Osteoblast (primary cell): ENCODE data around the gene REV3L. TPM values are rescaled to one million over a fixed set of nuclear protein-coding genes. Genes with fewer than 3 reads are reported as not detected.

Experiments
- DNase-seq: peaks from one replicate; pipeline ENCODE4 v3.0.0; 2011; ENCODE audit warnings: low spot score, mixed read lengths; ENCODE audit not compliant: insufficient read length; ENCODE audit errors: missing footprints
- H2AFZ ChIP-seq: 2 replicates; pipeline ENCODE4 v1.6.0; 2011; ENCODE audit warnings: mild to moderate bottlenecking, low read length
- H3K27ac ChIP-seq: 2 replicates; pipeline ENCODE4 v1.5.1; 2011; ENCODE audit warnings: mild to moderate bottlenecking, low read depth, low read length, moderate library complexity
- H3K27me3 ChIP-seq: 2 replicates; pipeline ENCODE4 v1.6.0; 2012; ENCODE audit warnings: mild to moderate bottlenecking, control low read depth, inconsistent platforms, low read length, moderate library complexity; ENCODE audit not compliant: insufficient read depth
- H3K36me3 ChIP-seq: 2 replicates; pipeline ENCODE4 v1.5.1; 2011; ENCODE audit warnings: mild to moderate bottlenecking, low read length, control low read depth, moderate library complexity; ENCODE audit not compliant: insufficient read depth
- H3K4me1 ChIP-seq: 2 replicates; pipeline ENCODE4 v1.5.1; 2011; ENCODE audit warnings: mild to moderate bottlenecking, low read length, control low read depth, moderate library complexity; ENCODE audit not compliant: insufficient read depth
- H3K4me2 ChIP-seq: 2 replicates; pipeline ENCODE4 v1.6.0; 2011; ENCODE audit warnings: mild to moderate bottlenecking, low read length; ENCODE audit not compliant: insufficient read depth
- H3K4me3 ChIP-seq: fragments of 200-600 bp; sonication (generic); 3 replicates; pipeline ENCODE4 v1.5.1; 2012; ENCODE audit warnings: mild to moderate bottlenecking, low read length, inconsistent platforms; ENCODE audit not compliant: insufficient read depth
- H3K79me2 ChIP-seq: 2 replicates; pipeline ENCODE4 v1.6.0; 2012; ENCODE audit warnings: mild to moderate bottlenecking, low read length, control low read depth, inconsistent platforms; ENCODE audit not compliant: insufficient read depth
- H3K9me3 ChIP-seq: 2 replicates; pipeline ENCODE4 v1.5.1; 2011; ENCODE audit warnings: low read depth, low read length, control low read depth
- H4K20me1 ChIP-seq: 2 replicates; pipeline ENCODE4 v1.6.0; 2012; ENCODE audit warnings: mild to moderate bottlenecking, low read length, control low read depth; ENCODE audit not compliant: insufficient read depth
- CTCF ChIP-seq: IDR thresholded peaks from 2 replicates; pipeline ENCODE4 v1.5.1; 2011; ENCODE audit warnings: mild to moderate bottlenecking, low read depth, low read length, moderate library complexity; ENCODE audit errors: extremely low read depth
- total RNA-seq: library from RNA; depleted of rRNA; stranded (reverse); fragments of >200 nt; gene quantifications from 2 replicates; pipeline ENCODE4 v1.2.3, GENCODE V29; 2012

REV3L gene
- total RNA-seq, 1 donor: 42.0 TPM

- Histone ChIP-seq H3K4me1 (peaks cover 5% of the 10 kb centered on the region), H3K4me3 (no peak overlapping the region), H3K9me3 (no peaks in the 10 kb centered on the region), H3K4me2 (no peak overlapping the region), H3K79me2 (peaks cover 3% of the 10 kb centered on the region), H3K27me3 (peaks cover 6% of the 10 kb centered on the region), H3K36me3 (no peaks in the 10 kb centered on the region), H3K27ac (no peak overlapping the region), H4K20me1 (no peaks in the 10 kb centered on the region), H2AFZ (no peak overlapping the region)
- DNase-seq: no peak
- no peak for TF ChIP-seq CTCF
Measured at GRCh38 chr6:111254779-111255166, 228.2 kb downstream of the REV3L start.

- Histone ChIP-seq H3K4me2 (no peak overlapping the region), H3K27ac (no peak overlapping the region), H3K36me3 (no peaks in the 10 kb centered on the region), H3K79me2 (no peaks in the 10 kb centered on the region), H3K4me3 (no peak overlapping the region), H4K20me1 (no peaks in the 10 kb centered on the region), H3K9me3 (no peaks in the 10 kb centered on the region), H3K27me3 (peaks cover 6% of the 10 kb centered on the region), H2AFZ (no peak overlapping the region), H3K4me1 (peaks cover 5% of the 10 kb centered on the region)
- DNase-seq: no peak
- no peak for TF ChIP-seq CTCF
Measured at GRCh38 chr6:111254004-111254778, 228.8 kb downstream of the REV3L start.

GRCh38 chr6:111252726-111253125 is 230.3 kb downstream of the REV3L start:
- H2AFZ ChIP-seq: no peak overlapping the region

More at GRCh38 chr6:111252726-111253125, 230.3 kb downstream of the REV3L start:
- Histone ChIP-seq H3K79me2 (no peaks in the 10 kb centered on the region), H3K36me3 (no peaks in the 10 kb centered on the region), H3K4me1 (peaks cover 2% of the 10 kb centered on the region), H3K27me3 (peaks cover 6% of the 10 kb centered on the region), H3K4me2 (no peak overlapping the region), H4K20me1 (no peaks in the 10 kb centered on the region), H3K27ac (no peak overlapping the region), H3K4me3 (no peak overlapping the region), H3K9me3 (no peaks in the 10 kb centered on the region)
- TF ChIP-seq CTCF: no peak
- no peak for DNase-seq
